Activated CD8-positive, alpha-beta memory T cell treated with anti-CD3 and anti-CD28 coated beads, Interleukin-2, amount 10 ng/mL, durations not matched to agents 7 days and 5 days (primary cell): ENCODE results near the gene PHF3. TPM values are rescaled to one million over a fixed set of nuclear protein-coding genes. Genes with fewer than 3 reads are reported as not detected.
"Not testable (repeated sequence)": the region's sequence is repeated elsewhere in the genome, so short reads cannot be mapped to it uniquely, and the experiment has no call there.

ENCODE experiments used
- ATAC-seq: fragments of 150-1000 bp; cut with Tn5 transposase; one replicate; pipeline ENCODE4 v1.10.0; 2021; ENCODE audit warnings: moderate library complexity
- CTCF ChIA-PET: fragments of 350-600 bp; sonication (Branson Sonifier 250); formaldehyde crosslinking; loops from one replicate; lab custom pipeline; 2021; ENCODE audit warnings: antibody characterized with exemption; lab: Charles Lee
- DNase-seq: peaks from one replicate; pipeline ENCODE4 v3.0.0-alpha.2; 2020
- H3K27ac Mint-ChIP-seq: one replicate; pipeline ENCODE4 v1.8.0; 2021; ENCODE audit warnings: mild to moderate bottlenecking, mixed read lengths
- H3K27me3 Mint-ChIP-seq: one replicate; pipeline ENCODE4 v1.8.0; 2021; ENCODE audit warnings: mixed read lengths
- H3K36me3 Mint-ChIP-seq: one replicate; pipeline ENCODE4 v1.8.0; 2021; ENCODE audit warnings: mild to moderate bottlenecking, mixed read lengths
- H3K4me1 Mint-ChIP-seq: one replicate; pipeline ENCODE4 v1.8.0; 2021; ENCODE audit warnings: mixed read lengths
- H3K4me3 Mint-ChIP-seq: one replicate; pipeline ENCODE4 v1.8.0; 2021; ENCODE audit warnings: mild to moderate bottlenecking, moderate library complexity, mixed read lengths
- H3K9me3 Mint-ChIP-seq: one replicate; pipeline ENCODE4 v1.8.0; 2022; ENCODE audit warnings: low read depth, mixed read lengths
- total RNA-seq, 2 experiments: library from RNA; stranded (reverse); gene quantifications; one replicate each; pipeline ENCODE4 v1.2.3, GENCODE V29; 2021

PHF3 gene
- total RNA-seq, 2 experiments from 2014 or later, result 48.1 to 48.2 TPM

GRCh38 chr6:63738190-63738589 is 102.6 kb downstream of the PHF3 start:
- H3K27ac Mint-ChIP-seq, CTCF ChIA-PET, H3K27me3 Mint-ChIP-seq, H3K4me3 Mint-ChIP-seq, H3K4me1 Mint-ChIP-seq, ATAC-seq, H3K9me3 Mint-ChIP-seq, H3K36me3 Mint-ChIP-seq, DNase-seq: not testable (repeated sequence)

- ATAC-seq, result no peak
- peaks cover 5% of the 10 kb centered on the region for H3K4me1 Mint-ChIP-seq
- CTCF ChIA-PET, result no interaction called here
- H3K4me3 Mint-ChIP-seq, result no peak overlapping the region
- H3K27ac Mint-ChIP-seq, result no peak overlapping the region
- no peak for DNase-seq
- H3K9me3 Mint-ChIP-seq, result peaks cover 2% of the 10 kb centered on the region
- H3K36me3 Mint-ChIP-seq, result peaks cover 3% of the 10 kb centered on the region
- H3K27me3 Mint-ChIP-seq, result no peaks in the 10 kb centered on the region
These were observed 103.6 kb downstream of the PHF3 start for GRCh38 chr6:63739094-63739687.

- Mint-ChIP-seq H3K9me3 (peaks cover 2% of the 10 kb centered on the region), H3K4me1 (peaks cover 5% of the 10 kb centered on the region), H3K36me3 (peaks cover 2% of the 10 kb centered on the region), H3K4me3 (no peak overlapping the region), H3K27me3 (no peaks in the 10 kb centered on the region), H3K27ac (no peak overlapping the region)
- no peak for DNase-seq
- ATAC-seq, result no peak
- CTCF ChIA-PET, result no interaction called here
These were observed 105.1 kb downstream of the PHF3 start for GRCh38 chr6:63740709-63741108.

- Mint-ChIP-seq H3K4me1 (peaks cover 5% of the 10 kb centered on the region), H3K9me3 (peaks cover 2% of the 10 kb centered on the region), H3K4me3 (no peak overlapping the region), H3K36me3 (peaks cover 2% of the 10 kb centered on the region), H3K27me3 (no peaks in the 10 kb centered on the region), H3K27ac (no peak overlapping the region)
- ATAC-seq (no peak), DNase-seq (no peak)
- CTCF ChIA-PET, result interaction anchor here (1.0 kb wide), 1 partner anchor 143 kb away, joined by 3 read pairs; no protein-coding TSS in a partner anchor
These were observed 106.5 kb downstream of the PHF3 start for GRCh38 chr6:63742060-63742459.

- H3K27ac Mint-ChIP-seq, result no peak overlapping the region
- H3K9me3 Mint-ChIP-seq, result peaks cover 2% of the 10 kb centered on the region
- ATAC-seq (no peak), DNase-seq (no peak)
- no peak overlapping the region for H3K4me3 Mint-ChIP-seq
- H3K4me1 Mint-ChIP-seq, result peaks cover 5% of the 10 kb centered on the region
- H3K36me3 Mint-ChIP-seq, result peaks cover 2% of the 10 kb centered on the region
- H3K27me3 Mint-ChIP-seq, result peaks cover 3% of the 10 kb centered on the region
- CTCF ChIA-PET, result no interaction called here
These were observed 108.1 kb downstream of the PHF3 start for GRCh38 chr6:63743691-63744090.

GRCh38 chr6:63744810-63745209 is 109.2 kb downstream of the PHF3 start:
- DNase-seq (no peak), ATAC-seq (no peak)
- Mint-ChIP-seq H3K9me3 (peaks cover 2% of the 10 kb centered on the region), H3K36me3 (peaks cover 3% of the 10 kb centered on the region), H3K27ac (no peak overlapping the region), H3K27me3 (peaks cover 3% of the 10 kb centered on the region), H3K4me1 (peaks cover 5% of the 10 kb centered on the region), H3K4me3 (no peak overlapping the region)
- CTCF ChIA-PET, result no interaction called here

- peaks cover 1% of the 10 kb centered on the region for H3K36me3 Mint-ChIP-seq
- H3K9me3 Mint-ChIP-seq, result no peaks in the 10 kb centered on the region
- H3K4me1 Mint-ChIP-seq, result peaks cover 5% of the 10 kb centered on the region
- H3K27me3 Mint-ChIP-seq, result peaks cover 3% of the 10 kb centered on the region
- H3K4me3 Mint-ChIP-seq, result no peak overlapping the region
- ATAC-seq (no peak), DNase-seq (no peak)
- H3K27ac Mint-ChIP-seq, result no peak overlapping the region
- CTCF ChIA-PET, result no interaction called here
These were observed 110.2 kb downstream of the PHF3 start for GRCh38 chr6:63745784-63746183.

GRCh38 chr6:63750400-63750799 is 114.8 kb downstream of the PHF3 start:
- ATAC-seq (no peak), DNase-seq (no peak)
- Mint-ChIP-seq H3K36me3 (peaks cover 4% of the 10 kb centered on the region), H3K9me3 (no peaks in the 10 kb centered on the region), H3K27me3 (peaks cover 3% of the 10 kb centered on the region), H3K27ac (no peak overlapping the region), H3K4me1 (no peaks in the 10 kb centered on the region), H3K4me3 (no peak overlapping the region)
- CTCF ChIA-PET, result interaction anchor here (1.4 kb wide), 1 partner anchor 14 kb away, joined by 3 read pairs; no protein-coding TSS in a partner anchor

- H3K36me3 Mint-ChIP-seq, H3K9me3 Mint-ChIP-seq, H3K4me3 Mint-ChIP-seq, H3K27ac Mint-ChIP-seq, H3K4me1 Mint-ChIP-seq, DNase-seq, H3K27me3 Mint-ChIP-seq, ATAC-seq: not testable (repeated sequence)
- CTCF ChIA-PET, result interaction anchor here (1.2 kb wide), 1 partner anchor 159 kb away, joined by 3 read pairs; no protein-coding TSS in a partner anchor
These were observed 121.7 kb downstream of the PHF3 start for GRCh38 chr6:63757275-63757674.

- H3K27me3 Mint-ChIP-seq, result peaks cover 3% of the 10 kb centered on the region
- no peak for ATAC-seq
- H3K9me3 Mint-ChIP-seq, result no peaks in the 10 kb centered on the region
- DNase-seq, result no peak
- H3K36me3 Mint-ChIP-seq, result peaks cover 7% of the 10 kb centered on the region
- H3K27ac Mint-ChIP-seq, result no peak overlapping the region
- CTCF ChIA-PET, result interaction anchor here (1.2 kb wide), 1 partner anchor 159 kb away, joined by 3 read pairs; no protein-coding TSS in a partner anchor
- H3K4me3 Mint-ChIP-seq, result no peak overlapping the region
- H3K4me1 Mint-ChIP-seq, result no peaks in the 10 kb centered on the region
These were observed 122.2 kb downstream of the PHF3 start for GRCh38 chr6:63757826-63758225.

- Mint-ChIP-seq H3K27ac (no peak overlapping the region), H3K36me3 (peaks cover 5% of the 10 kb centered on the region), H3K9me3 (no peaks in the 10 kb centered on the region), H3K4me1 (no peaks in the 10 kb centered on the region), H3K27me3 (peaks cover 3% of the 10 kb centered on the region), H3K4me3 (no peak overlapping the region)
- CTCF ChIA-PET, result interaction anchor here (1.5 to 7.3 kb wide), 2 partner anchors 160 to 167 kb away, joined by 3 to 67 read pairs; no protein-coding TSS in a partner anchor
- ATAC-seq, result no peak
- DNase-seq, result no peak
These were observed 124.1 kb downstream of the PHF3 start for GRCh38 chr6:63759605-63760105.

- ATAC-seq (no peak), DNase-seq (no peak)
- H3K36me3 Mint-ChIP-seq, result peaks cover 5% of the 10 kb centered on the region
- H3K4me1 Mint-ChIP-seq, result no peaks in the 10 kb centered on the region
- H3K9me3 Mint-ChIP-seq, result no peaks in the 10 kb centered on the region
- CTCF ChIA-PET, result interaction anchor here (1.5 to 7.3 kb wide), 2 partner anchors 161 to 168 kb away, joined by 3 to 67 read pairs; no protein-coding TSS in a partner anchor
- no peak overlapping the region for H3K27ac Mint-ChIP-seq
- no peak overlapping the region for H3K4me3 Mint-ChIP-seq
- H3K27me3 Mint-ChIP-seq, result peaks cover 3% of the 10 kb centered on the region
These were observed 124.6 kb downstream of the PHF3 start for GRCh38 chr6:63760199-63760598.

GRCh38 chr6:63764318-63764916 is 128.8 kb downstream of the PHF3 start:
- ATAC-seq (no peak), DNase-seq (no peak)
- CTCF ChIA-PET, result interaction anchor here (0.6 to 7.3 kb wide), 13 partner anchors 12 to 422 kb away, joined by 3 to 67 read pairs (median 4); partner anchors contain the start of gene PHF3
- no peaks in the 10 kb centered on the region for H3K9me3 Mint-ChIP-seq
- no peak overlapping the region for H3K27ac Mint-ChIP-seq
- peaks cover 25% of the 10 kb centered on the region for H3K27me3 Mint-ChIP-seq
- no peak overlapping the region for H3K4me3 Mint-ChIP-seq
- no peaks in the 10 kb centered on the region for H3K4me1 Mint-ChIP-seq
- no peaks in the 10 kb centered on the region for H3K36me3 Mint-ChIP-seq
